HL-60 (cell line): ENCODE data around the gene SLK.

ENCODE experiments used
- DNase-seq, 2 experiments: peaks; one replicate each; pipeline ENCODE4 v3.0.0-alpha.2; 2010 to 2020; ENCODE audit warnings: low read depth in 1 of 2, low spot score in 1 of 2
- H3K27ac ChIP-seq: fragments of 250-450 bp; sonication (Bioruptor Pico); replicated peaks from 2 replicates; pipeline ENCODE4 v1.5.1; 2020; ENCODE audit warnings: mild to moderate bottlenecking, moderate library complexity
- H3K27me3 ChIP-seq: fragments of 250-450 bp; sonication (Bioruptor Pico); 2 replicates; pipeline ENCODE4 v1.5.1; 2021; ENCODE audit warnings: mild to moderate bottlenecking, moderate library complexity; ENCODE audit not compliant: insufficient read depth, poor library complexity, severe bottlenecking
- H3K4me3 ChIP-seq: replicated peaks from 2 replicates; pipeline ENCODE4 v1.5.1; 2011; ENCODE audit warnings: mild to moderate bottlenecking, control low read depth, low read length; ENCODE audit not compliant: insufficient read depth
- CTCF ChIP-seq: IDR thresholded peaks from one replicate; pipeline ENCODE4 v1.5.1; 2011; ENCODE audit warnings: low read length, control low read depth, inconsistent platforms; ENCODE audit not compliant: insufficient read depth
- GABPA ChIP-seq: IDR thresholded peaks from 2 replicates; pipeline ENCODE4 v1.6.1; 2012; ENCODE audit warnings: low read depth
- POLR2AphosphoS5 ChIP-seq: IDR thresholded peaks from 2 replicates; pipeline ENCODE4 v1.6.1; 2012; ENCODE audit warnings: low read depth
- REST ChIP-seq: IDR thresholded peaks from 2 replicates; pipeline ENCODE4 v1.6.1; 2012; ENCODE audit warnings: low read depth; ENCODE audit not compliant: insufficient replicate concordance
- SPI1 ChIP-seq: IDR thresholded peaks from 2 replicates; pipeline ENCODE4 v1.6.1; 2012; ENCODE audit warnings: low read depth, mild to moderate bottlenecking, borderline replicate concordance

The SLK gene

GRCh38 chr10:103926722-103927319 is 40.1 kb upstream of the SLK start:
- DNase-seq: no peak
- Histone ChIP-seq H3K4me3 (no peak overlapping the region), H3K27me3 (no peaks in the 10 kb centered on the region), H3K27ac (no peak overlapping the region)
- TF ChIP-seq CTCF: no peak
- TF ChIP-seq SPI1: no peak
- no peak for TF ChIP-seq GABPA
- TF ChIP-seq REST: no peak
- no peak for TF ChIP-seq POLR2AphosphoS5

- Histone ChIP-seq H3K27ac (no peak overlapping the region), H3K27me3 (no peaks in the 10 kb centered on the region), H3K4me3 (no peak overlapping the region)
- TF ChIP-seq GABPA (no peak), SPI1 (no peak), CTCF (no peak), REST (no peak), POLR2AphosphoS5 (no peak)
- no peak for DNase-seq
Measured at GRCh38 chr10:103928784-103929183, 38.2 kb upstream of the SLK start.

- Histone ChIP-seq H3K27me3 (no peaks in the 10 kb centered on the region), H3K27ac (no peak overlapping the region), H3K4me3 (no peak overlapping the region)
- no peak for DNase-seq
- TF ChIP-seq SPI1 (no peak), REST (no peak), CTCF (no peak), POLR2AphosphoS5 (no peak), GABPA (no peak)
Measured at GRCh38 chr10:103929381-103929921, 37.5 kb upstream of the SLK start.
